ENCODE results near the gene SMIM27. TPM values are rescaled to one million over a fixed set of nuclear protein-coding genes. Genes with fewer than 3 reads are reported as not detected.

The SMIM27 gene
- total and polyA plus RNA-seq, 2 donors (not counting 1 experiment from before 2014, with no cell fraction given) = 9.5 to 20.9 TPM

DNA sequence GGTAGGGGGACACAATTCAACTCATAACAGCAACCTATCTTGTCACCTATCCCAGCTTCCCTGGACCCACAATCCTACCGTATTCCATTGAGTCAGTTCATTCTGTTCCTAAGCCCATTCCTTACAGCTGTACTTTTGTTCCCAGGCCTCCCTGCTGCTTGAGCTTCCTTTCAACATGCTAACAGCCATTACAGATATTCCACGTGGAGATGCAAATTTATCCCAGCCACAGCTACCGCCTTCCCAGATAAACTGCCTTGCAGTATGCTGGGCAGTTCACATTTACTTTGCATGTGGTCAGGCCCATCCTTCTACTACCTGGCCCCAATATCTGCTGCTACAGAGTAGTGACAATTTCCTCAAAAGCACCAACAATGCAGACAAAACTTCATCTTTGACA is 49.1 kb upstream of the SMIM27 start:
- Histone ChIP-seq H3K79me2 (ENCODE audit: control insufficient read depth, insufficient read depth, low read length) (peaks cover 7% of the 10 kb centered on the region), H3K9me3 (ENCODE audit: control extremely low read depth in 1 of 3, control insufficient read depth in 2 of 3, insufficient read depth in 1 of 3, low read length in 2 of 3) (no peaks in the 10 kb centered on the region), H3K27ac (ENCODE audit: low read length in 2 of 2) (no peak overlapping the region), H3K36me3 (replicated peaks in 1 of 2; ENCODE audit: control extremely low read depth in 1 of 2, control insufficient read depth in 1 of 2, extremely low read depth in 1 of 2, insufficient read depth in 2 of 2, low read length in 1 of 2) (peaks cover 5 to 27% of the 10 kb centered on the region in 2 experiments), H3K4me3 (ENCODE audit: control extremely low read depth in 1 of 5, extremely low read depth in 1 of 5, insufficient read depth in 1 of 5, low read depth in 2 of 5, low read length in 4 of 5) (no peak overlapping the region), H3K27me3 (replicated peaks in 1 of 4; ENCODE audit: control extremely low read depth in 1 of 4, control insufficient read depth in 3 of 4, insufficient read depth in 4 of 4, low read length in 3 of 4) (no peaks in the 10 kb centered on the region), H2AFZ (ENCODE audit: insufficient read depth, low read depth, low read length, poor library complexity, severe bottlenecking) (no peak overlapping the region), H4K20me1 (ENCODE audit: control insufficient read depth, insufficient read depth, low read length, poor library complexity, severe bottlenecking) (peaks cover 15% of the 10 kb centered on the region), H3K4me1 (ENCODE audit: control insufficient read depth in 2 of 2, insufficient read depth in 2 of 2, low read length in 2 of 2) (no peaks in the 10 kb centered on the region), H3K4me2 (replicated peaks; ENCODE audit: low read depth, low read length, poor library complexity, severe bottlenecking) (no peak overlapping the region), H3K9ac (ENCODE audit: low read length) (no peak overlapping the region)
- no peak for ATAC-seq (ENCODE audit: low read depth)
- no peak for DNase-seq
- H3K4me1 Mint-ChIP-seq = no peaks in the 10 kb centered on the region
- 95% methylated on average over 3 of the region's 3 CpGs for WGBS (ENCODE audit: insufficient coverage)
- no peak overlapping the region for H3K27ac Mint-ChIP-seq
- H3K4me3 Mint-ChIP-seq = no peak overlapping the region
- intact Hi-C loops (cut with micrococcal nuclease) = no loop called here
- TF ChIP-seq, protein P1, sequence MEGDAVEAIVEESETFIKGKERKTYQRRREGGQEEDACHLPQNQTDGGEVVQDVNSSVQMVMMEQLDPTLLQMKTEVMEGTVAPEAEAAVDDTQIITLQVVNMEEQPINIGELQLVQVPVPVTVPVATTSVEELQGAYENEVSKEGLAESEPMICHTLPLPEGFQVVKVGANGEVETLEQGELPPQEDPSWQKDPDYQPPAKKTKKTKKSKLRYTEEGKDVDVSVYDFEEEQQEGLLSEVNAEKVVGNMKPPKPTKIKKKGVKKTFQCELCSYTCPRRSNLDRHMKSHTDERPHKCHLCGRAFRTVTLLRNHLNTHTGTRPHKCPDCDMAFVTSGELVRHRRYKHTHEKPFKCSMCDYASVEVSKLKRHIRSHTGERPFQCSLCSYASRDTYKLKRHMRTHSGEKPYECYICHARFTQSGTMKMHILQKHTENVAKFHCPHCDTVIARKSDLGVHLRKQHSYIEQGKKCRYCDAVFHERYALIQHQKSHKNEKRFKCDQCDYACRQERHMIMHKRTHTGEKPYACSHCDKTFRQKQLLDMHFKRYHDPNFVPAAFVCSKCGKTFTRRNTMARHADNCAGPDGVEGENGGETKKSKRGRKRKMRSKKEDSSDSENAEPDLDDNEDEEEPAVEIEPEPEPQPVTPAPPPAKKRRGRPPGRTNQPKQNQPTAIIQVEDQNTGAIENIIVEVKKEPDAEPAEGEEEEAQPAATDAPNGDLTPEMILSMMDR (IDR thresholded peaks at IDR 0.05) = no peak
- TF ChIP-seq EZH2 (IDR thresholded peaks at IDR 0.05; ENCODE audit: borderline replicate concordance, insufficient read depth, low read depth, low read length, poor library complexity, severe bottlenecking) = no peak
- H3K9me3 Mint-ChIP-seq (ENCODE audit: insufficient read depth) = no peaks in the 10 kb centered on the region
- ChIA-PET POLR2A (no interaction called here), CTCF (no interaction called here)
- no peaks in the 10 kb centered on the region for H3K27me3 Mint-ChIP-seq

DNA sequence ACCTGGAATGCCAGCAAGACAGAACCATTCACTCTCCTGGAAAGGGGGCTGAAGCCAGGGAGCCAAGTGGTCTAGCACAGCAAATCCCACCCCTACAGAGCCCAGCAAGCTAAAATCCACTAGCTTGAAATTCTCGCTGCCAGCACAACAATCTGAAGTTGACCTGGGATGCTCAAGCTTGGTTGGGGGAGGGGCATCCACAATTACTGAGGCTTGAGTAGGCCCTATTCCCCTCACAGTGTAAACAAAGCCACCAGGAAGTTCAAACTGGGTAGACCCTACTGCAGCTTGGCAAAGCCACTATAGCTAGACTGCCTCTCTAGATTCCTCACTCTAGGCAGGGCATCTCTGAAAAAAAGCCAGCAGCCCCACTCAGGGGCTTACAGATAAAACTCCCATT is 43.4 kb upstream of the SMIM27 start:
- ATAC-seq (ENCODE audit: low read depth) = no peak
- no peak overlapping the region for H3K4me2 ChIP-seq (replicated peaks; ENCODE audit: low read depth, low read length, poor library complexity, severe bottlenecking)
- peaks cover 20% of the 10 kb centered on the region for H3K79me2 ChIP-seq (ENCODE audit: control insufficient read depth, insufficient read depth, low read length)
- H3K27me3 ChIP-seq (replicated peaks in 1 of 4; ENCODE audit: control extremely low read depth in 1 of 4, control insufficient read depth in 3 of 4, insufficient read depth in 4 of 4, low read length in 3 of 4) = no peaks in the 10 kb centered on the region
- H2AFZ ChIP-seq (ENCODE audit: insufficient read depth, low read depth, low read length, poor library complexity, severe bottlenecking) = no peak overlapping the region
- no peak overlapping the region for H3K4me3 Mint-ChIP-seq
- no peak overlapping the region for H3K9ac ChIP-seq (ENCODE audit: low read length)
- TF ChIP-seq, protein P1 (IDR thresholded peaks at IDR 0.05) = no peak
- TF ChIP-seq EZH2 (IDR thresholded peaks at IDR 0.05; ENCODE audit: borderline replicate concordance, insufficient read depth, low read depth, low read length, poor library complexity, severe bottlenecking) = no peak
- DNase-seq = no peak
- H3K27ac Mint-ChIP-seq = no peak overlapping the region
- no peaks in the 10 kb centered on the region for H3K9me3 ChIP-seq (ENCODE audit: control extremely low read depth in 1 of 3, control insufficient read depth in 2 of 3, insufficient read depth in 1 of 3, low read length in 2 of 3)
- peaks cover 5% of the 10 kb centered on the region for H4K20me1 ChIP-seq (ENCODE audit: control insufficient read depth, insufficient read depth, low read length, poor library complexity, severe bottlenecking)
- H3K27me3 Mint-ChIP-seq = no peaks in the 10 kb centered on the region
- no peak overlapping the region for H3K27ac ChIP-seq (ENCODE audit: low read length in 2 of 2)
- H3K9me3 Mint-ChIP-seq (ENCODE audit: insufficient read depth) = peaks cover 3% of the 10 kb centered on the region
- peaks cover 34% of the 10 kb centered on the region for H3K4me1 Mint-ChIP-seq
- intact Hi-C loops (cut with micrococcal nuclease) = no loop called here
- H3K4me3 ChIP-seq (ENCODE audit: control extremely low read depth in 1 of 5, extremely low read depth in 1 of 5, insufficient read depth in 1 of 5, low read depth in 2 of 5, low read length in 4 of 5) = no peak overlapping the region
- ChIA-PET POLR2A (no interaction called here), CTCF (interaction anchor here (1.2 kb wide), 1 partner anchor 76 kb away, joined by 3 read pairs; no protein-coding TSS in a partner anchor)
- 100% methylated on average over 1 of the region's 1 CpG for WGBS (ENCODE audit: insufficient coverage)
- peaks cover 0 to 6% of the 10 kb centered on the region in 2 experiments for H3K36me3 ChIP-seq (replicated peaks in 1 of 2; ENCODE audit: control extremely low read depth in 1 of 2, control insufficient read depth in 1 of 2, extremely low read depth in 1 of 2, insufficient read depth in 2 of 2, low read length in 1 of 2)
- peaks cover 0 to 3% of the 10 kb centered on the region in 2 donors for H3K4me1 ChIP-seq (ENCODE audit: control insufficient read depth in 2 of 2, insufficient read depth in 2 of 2, low read length in 2 of 2)

All from B cell (primary cell).